Fibroblast of the aortic adventitia (primary cell): ENCODE measurements around the gene COMP. TPM values are rescaled to one million over a fixed set of nuclear protein-coding genes. Genes with fewer than 3 reads are reported as not detected.

Experiments
- DNase-seq: peaks from one replicate; pipeline ENCODE4 v3.0.0-alpha.2; 2010; ENCODE audit warnings: low read depth
- H3K4me3 ChIP-seq: 2 replicates; pipeline ENCODE4 v1.5.1; 2011; ENCODE audit warnings: low read depth, mild to moderate bottlenecking, control low read depth, low read length, moderate library complexity
- CTCF ChIP-seq: IDR thresholded peaks from 2 replicates; pipeline ENCODE4 v1.5.1; 2011; ENCODE audit warnings: mild to moderate bottlenecking, low read length, control low read depth, inconsistent platforms; ENCODE audit not compliant: insufficient read depth
- total RNA-seq: library from RNA; depleted of rRNA; stranded (reverse); fragments of >200 nt; gene quantifications from 2 replicates; pipeline ENCODE4 v1.2.3, GENCODE V29; 2012; ENCODE audit warnings: low replicate concordance

The COMP gene
- total RNA-seq, 1 donor: 0.63 TPM

GRCh38 chr19:18762125-18763023 lies 28.7 kb downstream of the COMP start:
- no peak for TF ChIP-seq CTCF
- DNase-seq: peak; percentile 64

GRCh38 chr19:18761531-18762110 lies 29.5 kb downstream of the COMP start:
- no peak for TF ChIP-seq CTCF
- no peak for DNase-seq
- H3K4me3 ChIP-seq: no peak overlapping the region

More at GRCh38 chr19:18762125-18763023, 28.7 kb downstream of the COMP start:
- H3K4me3 ChIP-seq: no peak overlapping the region

- no peak for DNase-seq
- no peak for TF ChIP-seq CTCF
- H3K4me3 ChIP-seq: no peak overlapping the region
Measured at GRCh38 chr19:18760440-18761383, 30.4 kb downstream of the COMP start.

- TF ChIP-seq CTCF: no peak
- no peak overlapping the region for H3K4me3 ChIP-seq
- DNase-seq: no peak
Measured at GRCh38 chr19:18759995-18760426, 31.1 kb downstream of the COMP start.

- TF ChIP-seq CTCF: no peak
- DNase-seq: no peak
Measured at GRCh38 chr19:18759304-18759994, 31.7 kb downstream of the COMP start.

GRCh38 chr19:18756896-18757295 lies 34.2 kb downstream of the COMP start:
- no peak overlapping the region for H3K4me3 ChIP-seq
- TF ChIP-seq CTCF: no peak
- DNase-seq: no peak

More at GRCh38 chr19:18759304-18759994, 31.7 kb downstream of the COMP start:
- no peak overlapping the region for H3K4me3 ChIP-seq
